DMS 273 (cell line): ENCODE results near the gene RAD51B.
"Not testable (repeated sequence)": the region's sequence is repeated elsewhere in the genome, so short reads cannot be mapped to it uniquely, and the experiment has no call there.

Experiments used
- DNase-seq: peaks from one replicate; lab custom pipeline; 2025; ENCODE audit not compliant: unreplicated experiment; lab: John Stamatoyannopoulos, UW

The RAD51B gene

DNA sequence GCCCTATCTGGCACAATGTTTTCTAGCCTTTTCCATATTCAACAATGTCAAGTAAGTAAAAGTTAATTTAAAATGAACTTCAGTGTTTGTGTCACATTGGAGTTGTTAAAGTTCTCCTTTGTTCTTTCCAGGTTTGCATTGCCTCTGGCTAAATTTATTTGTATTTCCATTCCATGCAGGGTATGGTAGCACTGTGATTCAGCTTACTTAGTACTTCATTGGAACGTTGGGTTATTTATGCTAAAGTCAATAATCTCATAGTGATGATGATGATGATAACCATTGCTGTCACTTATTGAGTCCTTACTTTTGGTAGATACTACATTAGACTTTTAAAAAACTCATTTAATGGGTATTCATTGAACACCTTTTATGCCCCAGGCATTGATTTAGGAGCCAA, 286.9 kb downstream of the RAD51B start:
- no peak for DNase-seq

DNA sequence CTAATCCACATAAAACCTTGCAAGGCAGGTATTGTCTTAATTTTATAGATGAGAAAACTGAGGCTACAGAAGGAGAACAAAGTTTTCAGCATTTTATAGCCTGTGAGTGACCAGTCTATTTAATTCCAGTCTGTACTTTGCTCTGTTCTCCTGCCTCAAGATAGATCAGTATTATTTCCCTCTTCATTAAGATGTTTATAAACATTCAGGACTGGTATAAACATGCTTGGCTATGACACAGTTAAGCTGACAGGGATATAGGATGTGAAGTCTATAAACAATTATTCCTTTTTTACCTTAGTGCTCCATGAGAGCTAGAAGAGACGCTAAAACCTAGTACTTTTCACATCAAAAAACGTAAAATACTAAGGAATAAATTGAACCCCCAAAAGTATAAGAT, 287.3 kb downstream of the RAD51B start:
- DNase-seq = no peak

DNA sequence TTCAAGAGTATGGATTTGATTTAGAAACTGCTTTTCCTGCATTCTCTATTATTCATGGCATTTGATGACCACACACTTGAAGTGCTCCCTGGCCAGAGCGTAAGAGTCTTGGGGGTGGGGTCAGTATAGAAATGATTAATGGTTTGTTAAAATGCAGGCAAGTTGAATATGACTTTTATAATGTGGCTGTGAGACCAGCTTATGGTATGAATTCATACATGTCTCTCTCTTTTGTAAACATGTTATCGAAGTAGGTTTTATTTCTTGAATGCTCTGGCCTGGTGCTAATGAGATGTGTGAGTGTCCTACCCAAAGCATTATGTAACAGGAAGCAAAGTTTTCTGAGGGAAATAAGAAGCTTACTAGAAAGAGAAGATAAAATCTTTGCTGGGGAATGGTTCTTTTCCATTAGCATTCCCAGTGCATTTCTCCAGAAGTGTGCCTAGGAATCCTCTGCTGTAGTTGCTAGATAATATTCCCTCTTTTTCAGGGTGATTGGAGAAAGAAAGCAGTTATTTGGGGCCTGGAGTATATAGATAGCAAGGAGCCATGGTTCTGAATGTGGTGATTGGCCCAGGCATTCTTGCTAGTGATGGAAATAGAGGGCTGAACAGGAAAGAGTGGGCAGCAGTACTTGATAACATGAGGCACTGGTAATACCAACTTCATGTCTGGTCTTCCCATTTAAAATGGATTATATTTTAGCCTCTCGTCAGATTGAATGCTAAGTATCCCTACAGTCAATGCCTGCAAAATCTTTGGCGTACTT, 289.7 kb downstream of the RAD51B start:
- DNase-seq = no peak

DNA sequence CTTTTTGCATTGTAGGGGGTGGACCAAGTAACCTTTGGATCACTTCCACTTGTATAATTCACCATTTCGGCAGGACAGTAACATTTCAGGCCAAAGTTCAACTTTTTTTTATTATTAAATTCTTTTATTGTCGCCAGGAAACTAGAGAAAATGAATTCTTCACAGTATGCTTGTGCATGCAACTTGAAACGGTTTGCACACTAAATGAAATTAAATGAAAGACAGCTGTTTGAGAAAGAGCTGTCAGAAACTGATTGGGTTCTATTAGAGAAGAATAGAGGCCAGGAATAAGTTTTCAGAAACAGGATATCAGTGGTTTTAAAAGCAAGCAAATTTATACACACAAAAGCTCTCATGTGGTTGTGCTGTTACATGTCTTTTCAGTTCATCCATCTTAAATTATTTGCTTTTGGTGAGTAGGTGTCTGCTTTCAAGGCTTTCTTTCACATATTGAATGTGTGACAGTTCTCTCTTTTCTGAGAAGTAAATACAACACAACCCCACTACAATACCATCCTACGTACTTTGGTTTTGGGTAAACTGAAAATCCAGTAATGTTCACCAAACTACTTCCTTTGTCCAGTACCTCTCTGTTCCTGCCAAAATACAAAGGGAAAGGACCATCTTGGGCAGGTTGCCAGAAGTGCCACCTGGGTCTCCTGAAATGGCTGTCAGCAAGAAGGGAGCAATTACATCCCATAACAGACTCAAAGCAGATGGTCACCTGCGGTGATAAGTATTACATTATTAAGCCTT, 291.7 kb downstream of the RAD51B start:
- DNase-seq = peak; percentile 87

DNA sequence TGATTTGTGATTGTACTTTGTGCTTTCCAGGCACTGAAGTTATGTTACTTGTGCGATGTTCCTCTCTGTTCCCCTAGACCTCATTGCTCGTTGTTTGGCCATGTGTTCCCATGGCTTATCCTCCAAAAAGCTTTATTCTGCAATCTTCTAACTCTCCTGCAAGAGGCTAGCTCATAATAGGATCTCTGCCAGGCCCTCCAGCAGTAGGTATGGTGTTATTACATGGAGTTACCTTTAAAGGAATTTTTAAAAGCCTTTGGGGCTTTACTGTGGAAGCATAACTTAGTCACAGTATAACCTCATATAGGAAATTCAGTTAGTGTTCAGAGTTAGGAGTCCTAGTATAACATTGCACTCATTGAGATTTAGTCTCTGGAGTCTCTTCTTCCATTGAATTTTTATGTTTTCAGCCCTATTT, 292.3 kb downstream of the RAD51B start:
- DNase-seq = no peak

DNA sequence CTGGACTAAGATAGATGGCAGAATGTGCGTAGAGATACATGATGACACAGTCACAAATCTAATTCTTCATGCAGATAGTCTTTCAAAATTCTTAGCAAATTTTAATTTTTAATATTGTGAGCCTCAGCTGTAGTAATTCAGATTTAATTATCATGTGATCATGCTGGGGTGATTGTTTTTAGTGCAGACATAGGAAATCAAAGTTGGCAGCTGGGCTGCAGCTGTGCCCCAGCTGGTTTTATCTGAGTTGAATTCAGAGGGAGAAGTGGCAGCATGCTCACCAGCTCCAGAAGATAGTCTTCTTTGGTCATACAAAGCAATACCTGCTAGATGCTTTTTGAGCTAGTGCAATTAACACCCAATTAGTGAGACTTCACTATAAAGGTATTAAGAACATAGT, 292.9 kb downstream of the RAD51B start:
- DNase-seq = peak; percentile 56

DNA sequence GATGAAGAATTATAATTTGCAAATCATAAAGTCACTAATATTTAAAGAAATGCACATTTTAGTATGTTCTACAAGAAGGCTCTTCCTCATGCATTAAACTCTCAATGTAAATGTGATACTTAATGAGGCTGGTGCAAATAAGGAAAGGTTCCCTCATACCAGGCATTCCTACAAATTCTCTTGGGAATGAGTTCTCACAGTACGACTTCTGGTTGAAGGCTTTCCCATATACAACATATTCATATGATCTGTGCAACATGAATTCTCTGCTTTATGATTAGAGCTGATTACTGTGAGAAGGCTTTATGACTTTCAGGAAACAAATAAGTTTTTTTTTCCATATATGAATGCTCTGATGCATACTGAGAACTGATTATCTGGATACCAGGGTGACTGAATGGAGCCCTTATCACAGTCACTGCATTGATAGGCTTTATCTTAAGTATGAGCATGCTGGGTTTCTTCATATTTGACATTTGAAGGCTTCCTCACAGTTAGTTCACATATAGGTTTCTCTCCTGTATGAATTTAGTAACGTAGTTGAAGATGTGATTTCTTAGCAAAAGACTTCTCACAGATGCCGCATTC, 293.9 kb downstream of the RAD51B start:
- no peak for DNase-seq

DNA sequence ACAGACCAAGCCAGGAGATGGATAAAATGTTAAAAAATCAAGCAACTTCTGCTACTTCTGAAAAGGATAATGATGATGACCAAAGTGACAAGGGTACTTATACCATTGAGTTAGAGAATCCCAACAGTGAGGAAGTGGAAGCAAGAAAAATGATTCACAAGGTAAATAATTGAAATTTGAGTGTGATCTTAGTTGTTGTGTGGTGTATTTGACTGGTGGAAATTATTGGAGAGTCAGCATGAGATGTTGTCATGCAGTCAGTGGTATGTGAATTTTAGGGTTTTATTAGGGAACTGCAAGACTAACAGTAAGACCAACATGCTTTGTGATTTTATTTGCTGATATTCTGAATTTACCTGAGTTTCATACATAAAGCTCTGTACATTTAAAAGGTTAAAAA, 296.4 kb downstream of the RAD51B start:
- not testable (repeated sequence) for DNase-seq

DNA sequence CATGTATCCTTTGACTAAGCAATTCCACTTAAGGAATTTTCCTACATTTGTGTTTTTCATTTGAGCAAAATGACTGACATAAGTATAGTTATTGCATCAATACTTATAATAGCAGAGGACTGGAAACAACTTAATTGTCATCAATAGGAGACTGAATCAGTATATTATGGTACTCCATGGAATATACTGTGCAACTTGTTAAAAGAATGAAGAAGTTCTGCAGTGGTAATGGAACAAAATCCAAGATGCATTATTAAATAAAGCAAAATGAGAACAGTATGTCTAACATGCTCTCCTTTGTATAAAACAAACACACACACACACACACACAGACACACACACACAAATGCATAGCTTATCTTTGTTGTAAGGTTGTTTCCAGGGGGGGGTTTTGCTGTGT, 303.1 kb downstream of the RAD51B start:
- DNase-seq = no peak

DNA sequence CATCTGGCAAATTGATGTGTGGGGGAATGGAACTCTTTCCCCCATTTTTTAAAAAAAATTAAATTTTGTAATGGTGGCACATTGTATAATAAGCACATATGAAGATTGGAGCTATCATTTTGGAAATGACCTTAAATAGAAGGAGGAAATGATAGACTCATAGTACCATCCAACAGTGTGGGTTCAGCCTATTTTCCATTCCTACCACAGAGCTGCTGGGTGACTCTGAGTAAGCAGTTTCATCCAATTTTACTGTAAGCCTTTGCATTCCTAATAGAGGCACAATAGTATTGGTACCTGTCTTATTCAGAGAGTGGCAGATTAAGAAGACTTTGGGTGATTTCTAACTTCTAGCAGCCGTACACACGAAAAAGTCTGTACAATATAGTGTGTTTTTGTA, 304.5 kb downstream of the RAD51B start:
- DNase-seq = no peak

DNA sequence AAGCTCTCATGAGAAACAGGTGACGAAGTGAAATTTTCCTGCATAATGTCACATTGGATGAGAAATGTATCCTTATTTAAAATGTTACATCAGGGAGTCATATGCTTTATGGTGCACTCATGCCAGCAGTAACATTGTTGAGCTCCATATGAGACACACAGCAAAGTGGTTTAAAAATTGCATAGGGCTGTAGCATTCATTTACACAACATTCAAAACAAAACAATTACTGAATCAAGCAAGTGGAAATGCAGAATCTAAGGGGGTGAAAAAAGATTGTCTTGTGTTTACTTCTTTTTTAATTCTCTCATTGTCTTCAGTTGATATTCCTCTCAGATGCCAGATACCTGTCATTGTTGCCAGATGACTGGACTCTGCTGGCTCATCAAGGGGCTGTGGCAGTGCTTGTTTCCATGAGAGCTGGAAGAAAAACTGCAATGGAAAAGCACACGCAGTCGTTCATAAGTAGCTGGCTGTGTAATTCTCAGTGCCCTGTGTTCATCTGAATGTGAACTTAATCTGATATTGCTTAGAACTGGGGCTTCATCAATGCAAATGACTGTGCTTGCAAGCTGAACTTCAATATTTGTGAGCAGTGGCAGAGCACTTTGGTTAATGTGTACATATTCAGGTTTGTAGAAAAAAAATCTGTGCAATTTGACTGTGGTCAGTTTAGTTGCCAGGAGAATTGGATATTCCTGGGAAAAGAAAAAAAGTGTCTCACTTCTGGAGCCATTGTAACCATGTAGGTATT, 305.6 kb downstream of the RAD51B start:
- no peak for DNase-seq

DNA sequence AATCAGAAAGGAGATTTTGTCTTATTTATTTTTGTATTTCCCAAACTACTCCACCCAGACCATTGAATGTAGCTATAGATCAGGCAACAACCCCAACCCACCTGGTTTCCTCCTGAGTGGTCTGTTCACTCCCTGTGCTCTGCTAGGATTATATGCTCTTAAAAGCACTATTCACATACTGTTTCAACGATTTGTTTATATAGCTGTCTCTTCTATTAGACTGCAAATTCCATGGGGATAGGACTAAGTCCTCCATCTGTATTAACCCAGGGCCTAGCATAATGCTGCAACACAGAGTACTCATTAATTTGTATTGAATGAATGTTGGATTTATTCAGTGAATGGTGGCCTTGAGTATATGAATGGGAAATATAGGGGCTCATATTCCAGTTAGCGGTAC, 307.6 kb downstream of the RAD51B start:
- DNase-seq = no peak

DNA sequence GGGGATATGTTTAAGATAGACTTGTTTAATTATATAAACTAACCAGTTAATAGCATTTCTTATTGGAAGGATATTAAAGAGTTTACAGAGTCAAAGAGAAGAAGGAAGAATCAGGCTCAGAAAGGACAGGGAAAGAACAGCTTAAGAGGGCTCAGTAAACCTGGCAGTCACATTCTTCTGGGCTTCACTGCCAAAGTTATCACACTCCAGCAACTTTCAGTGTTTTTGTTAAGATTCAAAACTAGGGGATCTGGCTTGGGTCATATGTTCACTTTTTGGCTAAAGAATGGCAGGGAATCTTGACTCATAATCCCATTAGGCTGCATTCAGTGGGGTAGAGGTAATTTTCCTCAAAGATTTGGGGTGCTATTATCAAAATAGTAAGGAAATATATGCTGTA, 312.3 kb downstream of the RAD51B start:
- DNase-seq = no peak

DNA sequence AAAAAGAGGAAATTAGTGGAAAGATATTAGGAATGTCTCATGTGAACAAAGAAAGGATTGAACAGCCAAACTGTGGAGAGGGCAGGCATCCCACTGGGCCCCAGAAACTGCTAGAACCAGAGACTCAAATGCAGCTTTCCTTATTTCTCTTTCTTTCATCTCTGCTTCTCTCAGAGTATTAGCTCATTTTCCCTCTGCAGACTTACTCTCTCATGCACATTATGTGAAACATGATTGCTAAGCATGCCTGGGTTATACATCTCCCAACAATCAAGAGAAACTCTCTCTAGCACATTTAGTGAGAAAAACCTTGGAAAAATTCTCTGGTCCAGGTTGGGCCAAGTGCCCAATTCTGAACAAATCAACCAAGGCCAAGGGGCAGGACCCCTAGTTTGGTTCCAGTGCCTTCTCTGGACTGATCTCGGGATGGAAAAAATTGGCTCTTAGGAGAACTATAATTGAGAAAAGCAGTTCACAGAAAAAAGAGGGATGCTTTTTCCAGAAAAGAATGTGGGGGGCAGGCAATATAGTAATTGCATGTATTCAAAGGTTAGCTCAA, 313.1 kb downstream of the RAD51B start:
- no peak for DNase-seq

DNA sequence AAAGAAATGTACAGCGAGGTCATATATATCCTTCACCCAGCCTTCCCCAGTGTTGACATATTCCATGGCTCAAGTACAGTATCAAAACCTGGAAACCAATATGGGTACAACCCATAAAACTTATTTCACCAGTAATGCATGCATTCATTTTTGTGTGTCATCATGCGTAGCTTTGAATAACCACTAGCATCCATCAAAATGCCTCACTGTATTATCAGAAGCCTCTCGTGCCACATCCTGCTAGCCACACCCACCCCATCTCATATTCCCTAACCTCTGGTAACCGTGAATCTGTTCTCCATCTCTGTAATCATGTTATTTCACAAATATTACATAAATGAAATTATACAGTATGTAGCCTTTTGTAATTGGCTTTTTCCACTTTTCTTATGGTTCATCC, 314.3 kb downstream of the RAD51B start:
- DNase-seq = no peak

DNA sequence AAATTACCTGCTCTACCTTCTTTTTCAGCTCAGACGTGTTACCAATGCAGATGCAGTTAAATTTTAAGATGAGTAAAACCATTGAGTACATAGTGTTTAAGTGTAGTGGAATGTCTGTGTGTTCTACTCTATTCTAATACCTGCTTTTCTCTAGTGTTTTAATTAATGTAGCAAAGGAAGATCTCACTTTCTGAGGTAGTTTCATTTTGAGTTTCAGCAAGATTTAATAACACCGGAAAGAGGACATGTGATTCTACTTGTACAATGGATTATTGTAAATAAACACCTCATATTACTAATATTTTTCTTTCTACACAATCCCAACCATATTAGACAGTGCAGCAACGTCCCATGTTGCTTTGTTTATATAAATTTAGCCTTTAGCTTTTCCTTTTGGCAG, 315.4 kb downstream of the RAD51B start:
- no peak for DNase-seq

DNA sequence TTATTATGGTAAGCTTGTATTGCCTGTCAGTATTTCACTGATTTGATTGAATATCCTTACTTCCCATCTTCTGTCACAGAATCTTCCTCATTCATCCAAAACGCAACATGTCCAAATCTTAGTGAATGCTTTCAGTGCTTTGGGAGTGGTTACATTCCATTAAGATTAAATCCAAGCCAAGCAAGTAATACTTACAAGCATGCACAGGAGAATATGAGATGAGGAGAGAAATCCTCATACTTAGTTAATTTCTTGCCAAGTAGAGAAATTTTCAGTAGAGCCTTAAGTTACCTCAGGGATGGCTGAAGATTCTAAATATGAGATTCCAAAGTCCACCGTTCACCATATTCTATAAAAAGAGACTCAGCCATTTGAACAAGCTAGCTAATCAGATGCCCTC, 316.0 kb downstream of the RAD51B start:
- DNase-seq = no peak

DNA sequence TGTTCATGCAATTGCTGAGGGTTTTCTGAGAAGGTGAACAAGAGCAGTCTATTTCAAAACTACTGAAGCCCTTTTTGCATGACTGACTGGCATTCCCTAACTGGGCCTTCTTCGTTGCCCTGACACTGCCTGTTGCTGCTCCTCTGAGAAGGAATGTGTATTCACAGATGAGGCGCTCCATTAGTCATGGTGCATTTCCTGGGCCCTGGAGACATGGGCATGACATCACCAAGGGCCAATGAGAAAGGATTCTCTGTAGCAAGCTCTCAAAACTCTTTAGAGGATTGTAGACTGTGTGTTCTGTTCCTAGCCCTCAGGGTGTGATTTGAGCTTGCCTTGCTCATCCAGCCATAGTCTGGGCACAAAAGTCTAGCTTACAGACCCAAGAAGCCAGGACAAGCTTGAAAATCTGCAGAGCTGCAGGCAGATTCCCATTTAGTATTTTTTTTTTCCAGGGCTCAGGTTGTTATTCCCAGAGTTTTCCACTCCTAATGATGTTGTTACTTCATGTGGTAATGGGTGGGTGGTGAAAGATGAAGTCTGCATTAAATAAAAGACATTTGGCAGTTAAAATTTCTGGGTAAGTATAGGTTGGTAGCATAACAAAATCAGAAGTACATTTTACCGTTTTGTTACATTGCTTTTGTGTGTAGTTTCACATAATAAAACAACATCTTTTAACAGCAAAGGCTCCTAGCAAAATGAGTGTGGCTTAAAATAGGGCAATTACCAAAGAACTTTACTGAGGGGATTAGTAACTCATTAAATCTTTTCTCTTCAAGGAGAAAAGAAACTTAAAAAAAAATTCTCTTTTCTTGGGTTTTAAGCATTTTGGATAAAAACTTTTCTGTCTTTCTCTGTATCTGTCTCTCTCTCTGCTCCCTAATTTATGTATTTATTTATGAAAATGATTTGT, 318.4 kb downstream of the RAD51B start:
- DNase-seq = peak; percentile 88

DNA sequence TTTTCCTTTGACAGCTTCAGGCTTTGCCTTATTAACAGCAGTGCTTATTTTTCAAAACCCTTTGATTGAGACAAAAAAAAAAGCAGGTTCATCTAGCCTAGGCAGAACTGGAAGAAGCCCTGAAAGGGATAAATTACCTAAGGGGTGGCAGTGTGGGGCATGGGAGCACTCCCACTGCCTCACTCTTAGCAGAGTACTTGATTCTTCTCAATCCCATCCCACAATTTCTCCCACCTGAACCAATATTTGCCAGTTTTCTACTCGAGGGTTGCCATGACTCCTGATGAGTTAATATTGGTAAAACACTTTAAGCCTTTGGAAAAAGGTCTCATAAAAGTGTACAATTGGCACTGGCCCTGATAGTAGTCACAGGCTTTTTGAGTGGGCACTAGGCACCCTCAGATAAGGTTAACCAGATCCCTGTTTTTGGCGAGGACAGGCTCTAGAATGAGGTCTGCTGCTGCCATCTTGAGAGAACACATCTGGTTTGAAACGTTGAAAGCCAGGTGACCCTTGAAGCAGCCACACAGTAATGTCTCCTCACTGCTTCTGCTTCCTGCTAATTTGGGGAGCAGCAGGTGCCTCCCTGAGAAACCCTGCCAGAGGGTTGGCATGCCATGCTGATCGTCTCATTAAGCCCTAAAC, 320.0 kb downstream of the RAD51B start:
- DNase-seq = no peak
